Measurements from ENCODE around the gene CSNK2A3.

DNA sequence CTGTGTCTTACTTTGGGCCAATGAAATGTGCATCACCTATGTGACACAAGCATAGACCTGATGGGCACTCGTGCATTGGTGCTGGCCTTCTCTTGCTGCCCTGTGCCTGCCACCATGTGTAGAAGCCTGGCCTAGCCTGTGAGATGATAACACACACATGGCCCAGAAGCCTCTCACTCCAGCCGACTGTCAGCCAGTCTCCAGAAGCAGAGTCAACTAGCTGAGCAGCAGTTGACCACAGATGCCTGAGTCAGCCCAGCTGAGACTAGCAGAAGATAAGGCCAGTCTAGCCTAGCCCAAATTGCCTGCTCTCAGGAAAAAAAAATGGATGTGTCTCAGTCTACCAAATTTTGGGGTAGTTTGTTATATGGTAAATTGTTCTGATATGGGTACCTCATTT, 46.2 kb downstream of the CSNK2A3 start:
- TF ChIP-seq, protein P1, sequence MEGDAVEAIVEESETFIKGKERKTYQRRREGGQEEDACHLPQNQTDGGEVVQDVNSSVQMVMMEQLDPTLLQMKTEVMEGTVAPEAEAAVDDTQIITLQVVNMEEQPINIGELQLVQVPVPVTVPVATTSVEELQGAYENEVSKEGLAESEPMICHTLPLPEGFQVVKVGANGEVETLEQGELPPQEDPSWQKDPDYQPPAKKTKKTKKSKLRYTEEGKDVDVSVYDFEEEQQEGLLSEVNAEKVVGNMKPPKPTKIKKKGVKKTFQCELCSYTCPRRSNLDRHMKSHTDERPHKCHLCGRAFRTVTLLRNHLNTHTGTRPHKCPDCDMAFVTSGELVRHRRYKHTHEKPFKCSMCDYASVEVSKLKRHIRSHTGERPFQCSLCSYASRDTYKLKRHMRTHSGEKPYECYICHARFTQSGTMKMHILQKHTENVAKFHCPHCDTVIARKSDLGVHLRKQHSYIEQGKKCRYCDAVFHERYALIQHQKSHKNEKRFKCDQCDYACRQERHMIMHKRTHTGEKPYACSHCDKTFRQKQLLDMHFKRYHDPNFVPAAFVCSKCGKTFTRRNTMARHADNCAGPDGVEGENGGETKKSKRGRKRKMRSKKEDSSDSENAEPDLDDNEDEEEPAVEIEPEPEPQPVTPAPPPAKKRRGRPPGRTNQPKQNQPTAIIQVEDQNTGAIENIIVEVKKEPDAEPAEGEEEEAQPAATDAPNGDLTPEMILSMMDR (conservative IDR thresholded peaks at IDR 0.05) = no peak
- TF ChIP-seq EZH2 (IDR thresholded peaks at IDR 0.05; ENCODE audit: low read depth) = no peak

All from PC-9 (cell line).